AG04449 (cell line): ENCODE measurements around the gene TSPAN15.

Experiments used
- CTCF ChIA-PET: fragments of 350-600 bp; formaldehyde crosslinking; extraction: SDS; loops from one replicate; lab custom pipeline; 2021; ENCODE audit warnings: antibody characterized with exemption; lab: Yijun Ruan, JAX
- POLR2A ChIA-PET: fragments of 400-600, 350-600 bp; formaldehyde crosslinking; extraction: SDS; loops from one replicate; lab custom pipeline; 2020; ENCODE audit warnings: antibody characterized with exemption, inconsistent platforms; lab: Yijun Ruan, JAX
- DNase-seq: peaks from one replicate; pipeline ENCODE4 v3.0.0-alpha.2; 2010; ENCODE audit warnings: low read depth, low spot score
- H3K4me3 ChIP-seq: 2 replicates; pipeline ENCODE4 v1.5.1; 2011; ENCODE audit warnings: low read depth, mild to moderate bottlenecking, control low read depth, low read length
- CTCF ChIP-seq: IDR thresholded peaks from one replicate; pipeline ENCODE4 v1.5.1; 2011; ENCODE audit warnings: mild to moderate bottlenecking, moderate library complexity, low read length, control low read depth, inconsistent platforms; ENCODE audit not compliant: insufficient read depth; ENCODE audit errors: missing control alignments

The TSPAN15 gene

GRCh38 chr10:69406302-69406811, 44.9 kb upstream of the TSPAN15 start:
- no peak for TF ChIP-seq CTCF
- ChIA-PET POLR2A (no interaction called here), CTCF (interaction anchor here (0.6 to 6.6 kb wide), 19 partner anchors 11 to 401 kb away, joined by 3 to 81 read pairs (median 4); partner anchors contain the start of gene TACR2)
- DNase-seq = no peak
- no peak overlapping the region for H3K4me3 ChIP-seq

- no peak overlapping the region for H3K4me3 ChIP-seq
- POLR2A ChIA-PET = interaction anchor here (1.7 kb wide), 1 partner anchor 79 kb away, joined by 5 read pairs; no protein-coding TSS in a partner anchor
- no peak for DNase-seq
- TF ChIP-seq CTCF = no peak
- CTCF ChIA-PET = interaction anchor here (0.8 to 6.6 kb wide), 28 partner anchors 8 to 314 kb away, joined by 3 to 81 read pairs (median 5); partner anchors contain the start of gene TACR2
Measured at GRCh38 chr10:69406816-69407580, 44.3 kb upstream of the TSPAN15 start.

- peak; percentile 18 for TF ChIP-seq CTCF
- ChIA-PET CTCF (interaction anchor here (0.5 to 6.6 kb wide), 55 partner anchors 9 to 454 kb away, joined by 3 to 81 read pairs (median 4); partner anchors contain the start of genes DDX21, HK1, HKDC1 and TACR2), POLR2A (interaction anchor here (0.6 to 1.7 kb wide), 2 partner anchors 80 to 89 kb away, joined by 4 to 5 read pairs; no protein-coding TSS in a partner anchor)
- DNase-seq = no peak
- no peak overlapping the region for H3K4me3 ChIP-seq
Measured at GRCh38 chr10:69407621-69408301, 43.5 kb upstream of the TSPAN15 start.

GRCh38 chr10:69408318-69409175, 42.7 kb upstream of the TSPAN15 start:
- ChIA-PET CTCF (interaction anchor here (0.5 to 6.6 kb wide), 47 partner anchors 9 to 453 kb away, joined by 3 to 81 read pairs (median 4); partner anchors contain the start of genes DDX21, HK1, HKDC1 and TACR2), POLR2A (interaction anchor here (0.6 to 1.7 kb wide), 2 partner anchors 81 to 90 kb away, joined by 4 to 5 read pairs; no protein-coding TSS in a partner anchor)
- peak overlapping the region; percentile 51 for H3K4me3 ChIP-seq
- peak; percentile 59 for DNase-seq
- TF ChIP-seq CTCF = peak; percentile 88

- CTCF ChIA-PET = interaction anchor here (1.0 to 6.6 kb wide), 19 partner anchors 9 to 271 kb away, joined by 3 to 81 read pairs (median 8); partner anchors contain the start of gene TACR2
- TF ChIP-seq CTCF = no peak
- DNase-seq = no peak
- POLR2A ChIA-PET = no interaction called here
- peak overlapping the region; percentile 51 for H3K4me3 ChIP-seq
Measured at GRCh38 chr10:69409176-69409495, 42.1 kb upstream of the TSPAN15 start.
